SU-DHL-6 (cell line): ENCODE results near the gene MXI1.
"Not testable (repeated sequence)": the region's sequence is repeated elsewhere in the genome, so short reads cannot be mapped to it uniquely, and the experiment has no call there.

Experiments
- H2AFZ ChIP-seq: fragments of 200-600 bp; sonication (generic); 2 replicates; pipeline ENCODE4 v1.6.1; 2014; ENCODE audit warnings: low read depth, mild to moderate bottlenecking, moderate library complexity, mixed read lengths, antibody characterized with exemption, low read length; ENCODE audit not compliant: severe bottlenecking
- H3F3A ChIP-seq: fragments of 200-600 bp; shearing (Covaris generic); 2 replicates; pipeline ENCODE4 v1.6.0; 2016; ENCODE audit warnings: antibody characterized with exemption, mild to moderate bottlenecking; ENCODE audit not compliant: insufficient read depth
- H3K27ac ChIP-seq: fragments of 200-600 bp; sonication (generic); 2 replicates; pipeline ENCODE4 v1.5.1; 2016; ENCODE audit warnings: low read depth, mild to moderate bottlenecking, low read length, moderate library complexity, mixed read lengths
- H3K27me3 ChIP-seq: fragments of 200-600 bp; sonication (generic), shearing (Covaris generic); 2 replicates; pipeline ENCODE4 v1.6.0; 2014; ENCODE audit warnings: mild to moderate bottlenecking, low read length
- H3K36me3 ChIP-seq: fragments of 200-600 bp; sonication (generic); 2 replicates; pipeline ENCODE4 v1.6.1; 2014; ENCODE audit warnings: mild to moderate bottlenecking, low read length, mixed read lengths
- H3K4me2 ChIP-seq: fragments of 300-600, 200-600 bp; shearing (Covaris generic), sonication (generic); 2 replicates; pipeline ENCODE4 v1.6.0; 2014; ENCODE audit warnings: low read length, low read depth, mild to moderate bottlenecking; ENCODE audit not compliant: poor library complexity, severe bottlenecking
- H3K4me3 ChIP-seq: fragments of 200-600 bp; sonication (generic); 2 replicates; pipeline ENCODE4 v1.5.1; 2014; ENCODE audit warnings: antibody characterized with exemption, low read length, mild to moderate bottlenecking, mixed read lengths; ENCODE audit not compliant: insufficient read depth, poor library complexity, severe bottlenecking
- H3K79me2 ChIP-seq: fragments of 200-600 bp; sonication (generic); 2 replicates; pipeline ENCODE4 v1.6.1; 2014; ENCODE audit warnings: mild to moderate bottlenecking, low read length, moderate library complexity; ENCODE audit not compliant: insufficient read depth
- H3K9ac ChIP-seq: fragments of 200-600 bp; sonication (generic); 2 replicates; pipeline ENCODE4 v1.7.0; 2014; ENCODE audit warnings: mild to moderate bottlenecking, low read length
- H3K9me2 ChIP-seq: fragments of 200-600 bp; sonication (generic); replicated peaks from 2 replicates; pipeline ENCODE4 v1.6.1; 2014; ENCODE audit warnings: low read length; ENCODE audit not compliant: insufficient read depth
- H3K9me3 ChIP-seq: fragments of 200-600 bp; sonication (generic); 2 replicates; pipeline ENCODE4 v1.6.1; 2014; ENCODE audit warnings: low read length, mixed read lengths; ENCODE audit not compliant: insufficient read depth
- H4K20me1 ChIP-seq: fragments of 200-600 bp; sonication (generic); 2 replicates; pipeline ENCODE4 v1.6.1; 2014; ENCODE audit warnings: low read depth, mild to moderate bottlenecking, antibody characterized with exemption, low read length, moderate library complexity, mixed read lengths
- CTCF ChIP-seq: fragments of 200-600 bp; sonication (generic); IDR thresholded peaks from one replicate; pipeline ENCODE4 v1.5.1; 2017; ENCODE audit warnings: antibody characterized with exemption, mild to moderate bottlenecking, low read length, moderate library complexity; ENCODE audit not compliant: insufficient read depth, poor library complexity, severe bottlenecking
- EZH2phosphoT487 ChIP-seq: fragments of 200-600 bp; sonication (generic), shearing (Covaris generic); conservative IDR thresholded peaks from 2 replicates; pipeline ENCODE4 v1.6.1; 2018; ENCODE audit warnings: mild to moderate bottlenecking, antibody characterized with exemption, low read length, moderate library complexity, mixed read lengths

The MXI1 gene

GRCh38 chr10:110268971-110269370 lies 61.6 kb downstream of the MXI1 start:
- Histone ChIP-seq H3K27ac (no peak overlapping the region), H3K9me2 (no peaks in the 10 kb centered on the region), H2AFZ (no peak overlapping the region), H3F3A (no peaks in the 10 kb centered on the region), H3K9ac (no peak overlapping the region), H3K79me2 (no peaks in the 10 kb centered on the region), H3K4me2 (no peak overlapping the region), H3K4me3 (no peak overlapping the region), H3K9me3 (no peaks in the 10 kb centered on the region), H4K20me1 (no peaks in the 10 kb centered on the region), H3K27me3 (no peaks in the 10 kb centered on the region), H3K36me3 (no peaks in the 10 kb centered on the region)
- TF ChIP-seq CTCF (no peak), EZH2phosphoT487 (no peak)

GRCh38 chr10:110269374-110270318 lies 62.2 kb downstream of the MXI1 start:
- Histone ChIP-seq H3K4me3 (no peak overlapping the region), H3K27ac (no peak overlapping the region), H3K4me2 (no peak overlapping the region), H3K9me3 (no peaks in the 10 kb centered on the region), H3F3A (no peaks in the 10 kb centered on the region), H3K36me3 (no peaks in the 10 kb centered on the region), H4K20me1 (no peaks in the 10 kb centered on the region), H3K9ac (no peak overlapping the region), H3K9me2 (no peaks in the 10 kb centered on the region), H3K79me2 (no peaks in the 10 kb centered on the region), H3K27me3 (no peaks in the 10 kb centered on the region), H2AFZ (no peak overlapping the region)
- TF ChIP-seq EZH2phosphoT487 (no peak), CTCF (no peak)

- not testable (repeated sequence) for H3K9me3 ChIP-seq, H3K9me2 ChIP-seq, H3K27me3 ChIP-seq, H3F3A ChIP-seq, H4K20me1 ChIP-seq, H3K27ac ChIP-seq, H3K36me3 ChIP-seq, H3K4me3 ChIP-seq, H3K4me2 ChIP-seq, H2AFZ ChIP-seq, H3K79me2 ChIP-seq, H3K9ac ChIP-seq
These were observed 65.6 kb downstream of the MXI1 start for GRCh38 chr10:110272995-110273394.

- Histone ChIP-seq H3F3A (no peaks in the 10 kb centered on the region), H3K36me3 (no peaks in the 10 kb centered on the region), H3K4me2 (no peak overlapping the region), H3K9me3 (no peaks in the 10 kb centered on the region), H3K27ac (no peak overlapping the region), H3K27me3 (no peaks in the 10 kb centered on the region), H4K20me1 (no peaks in the 10 kb centered on the region), H3K79me2 (no peaks in the 10 kb centered on the region), H3K9me2 (no peaks in the 10 kb centered on the region), H2AFZ (no peak overlapping the region), H3K4me3 (no peak overlapping the region), H3K9ac (no peak overlapping the region)
- TF ChIP-seq CTCF (no peak), EZH2phosphoT487 (no peak)
These were observed 66.1 kb downstream of the MXI1 start for GRCh38 chr10:110273474-110273873.
